Measurements from ENCODE around the gene CABYR.

CABYR gene

GRCh38 chr18:24209558-24209957 is 70.7 kb downstream of the CABYR start:
- H4K20me1 ChIP-seq (ENCODE audit: insufficient read depth, low read length), result no peaks in the 10 kb centered on the region
- no peak overlapping the region for H3K4me3 ChIP-seq (ENCODE audit: low read length)
- no peaks in the 10 kb centered on the region for H3K4me1 ChIP-seq (ENCODE audit: low read length)
- H3F3A ChIP-seq (ENCODE audit: insufficient read depth, low read length), result no peaks in the 10 kb centered on the region
- DNase-seq, result no peak
- H3K9me2 ChIP-seq (replicated peaks; ENCODE audit: insufficient read depth, low read length), result no peaks in the 10 kb centered on the region
- H3K9me3 ChIP-seq (replicated peaks; ENCODE audit: insufficient read depth, low read length), result no peaks in the 10 kb centered on the region
- no peaks in the 10 kb centered on the region for H3K27me3 ChIP-seq (replicated peaks; ENCODE audit: insufficient read depth, low read length)
- H3K9ac ChIP-seq (ENCODE audit: low read length), result no peak overlapping the region
- no peaks in the 10 kb centered on the region for H3K79me2 ChIP-seq (ENCODE audit: low read length)
- H2AFZ ChIP-seq (ENCODE audit: low read length), result no peak overlapping the region
- H3K36me3 ChIP-seq (replicated peaks; ENCODE audit: insufficient read depth, low read length), result no peaks in the 10 kb centered on the region
- no peak overlapping the region for H3K27ac ChIP-seq (ENCODE audit: low read length)
- H3K4me2 ChIP-seq (ENCODE audit: low read depth, low read length), result no peak overlapping the region
- TF ChIP-seq EZH2 (optimal IDR thresholded peaks at IDR 0.05; ENCODE audit: low read depth, low read length) (no peak), EZH2phosphoT487 (IDR thresholded peaks at IDR 0.05; ENCODE audit: low read length) (no peak)

Measured in MM.1S (cell line).